Smooth muscle cell (in vitro differentiated cells): Measurements from ENCODE around the gene RBPJ. TPM values are rescaled to one million over a fixed set of nuclear protein-coding genes. Genes with fewer than 3 reads are reported as not detected.

Experiments used
- DNase-seq: peaks from one replicate; lab custom pipeline; 2025; ENCODE audit not compliant: unreplicated experiment; lab: John Stamatoyannopoulos, UW
- H2AFZ ChIP-seq: fragments of 200-600 bp; sonication (generic); 2 replicates; pipeline ENCODE4 v1.6.0; 2016; ENCODE audit warnings: antibody characterized with exemption, low read depth, mild to moderate bottlenecking
- H3F3A ChIP-seq: fragments of 200-600 bp; sonication (generic); 2 replicates; pipeline ENCODE4 v1.6.0; 2017; ENCODE audit warnings: antibody characterized with exemption, low read depth
- H3K27ac ChIP-seq: fragments of 200-600 bp; sonication (generic); 2 replicates; pipeline ENCODE4 v1.5.1; 2016; ENCODE audit warnings: low read depth, mild to moderate bottlenecking
- H3K27me3 ChIP-seq: fragments of 200-600 bp; sonication (generic); 2 replicates; pipeline ENCODE4 v1.6.1; 2016; ENCODE audit warnings: low read depth, mild to moderate bottlenecking
- H3K36me3 ChIP-seq: fragments of 200-600 bp; sonication (generic); 2 replicates; pipeline ENCODE4 v1.5.1; 2016; ENCODE audit warnings: low read depth
- H3K4me1 ChIP-seq: fragments of 200-600 bp; sonication (generic); 2 replicates; pipeline ENCODE4 v1.5.1; 2016; ENCODE audit warnings: low read depth
- H3K4me2 ChIP-seq: fragments of 200-600 bp; sonication (generic); 2 replicates; pipeline ENCODE4 v1.6.0; 2016; ENCODE audit warnings: mild to moderate bottlenecking
- H3K4me3 ChIP-seq: fragments of 200-600 bp; sonication (generic); 2 replicates; pipeline ENCODE4 v1.5.1; 2016; ENCODE audit warnings: mild to moderate bottlenecking
- H3K79me2 ChIP-seq: fragments of 200-600 bp; sonication (generic); 2 replicates; pipeline ENCODE4 v1.6.0; 2016; ENCODE audit warnings: low read depth, mild to moderate bottlenecking
- H3K9ac ChIP-seq: fragments of 200-600 bp; sonication (generic); 2 replicates; pipeline ENCODE4 v1.6.0; 2016; ENCODE audit warnings: low read depth
- H3K9me3 ChIP-seq: fragments of 200-600 bp; sonication (generic); replicated peaks from 2 replicates; pipeline ENCODE4 v1.5.1; 2016; ENCODE audit warnings: low read depth
- H4K20me1 ChIP-seq: fragments of 200-600 bp; sonication (generic); 2 replicates; pipeline ENCODE4 v1.6.0; 2016; ENCODE audit warnings: low read depth
- CTCF ChIP-seq: fragments of 200-600 bp; sonication (generic); IDR thresholded peaks from 2 replicates; pipeline ENCODE4 v1.5.1; 2017; ENCODE audit warnings: borderline replicate concordance, mild to moderate bottlenecking, antibody characterized with exemption; ENCODE audit not compliant: insufficient read depth, poor library complexity, severe bottlenecking
- WGBS: methylation state at CpG from one replicate; pipeline ENCODE4 v1.1.7; 2016; ENCODE audit warnings: low lambda C conversion rate; 5-methylcytosine and 5-hydroxymethylcytosine counted together
- polyA plus RNA-seq: library from polyadenylated mRNA; unstranded; fragments of >200 nt; fragmentation: Nextera tagmentation; extraction: Ambion mirVana; gene quantifications from 2 replicates; pipeline ENCODE4 v1.2.1, GENCODE V29; 2016
- total RNA-seq: library from RNA; depleted of rRNA; stranded (reverse); fragments of >200 nt; gene quantifications from 2 replicates; pipeline ENCODE4 v1.2.3, GENCODE V29; 2014

RBPJ gene
- total and polyA plus RNA-seq, 2 experiments from 2014 or later: 96.9 to 137 TPM

- no peak overlapping the region for H3K27ac ChIP-seq
- no peak overlapping the region for H2AFZ ChIP-seq
- no peaks in the 10 kb centered on the region for H3K9me3 ChIP-seq
- H3K4me3 ChIP-seq: no peak overlapping the region
- H3K4me2 ChIP-seq: no peak overlapping the region
- no peaks in the 10 kb centered on the region for H3K27me3 ChIP-seq
- H3F3A ChIP-seq: no peaks in the 10 kb centered on the region
- 98% methylated on average over 4 of the region's 4 CpGs for WGBS
- H3K4me1 ChIP-seq: peaks cover 4% of the 10 kb centered on the region
- no peaks in the 10 kb centered on the region for H3K79me2 ChIP-seq
- no peak for DNase-seq
- H4K20me1 ChIP-seq: peaks cover 17% of the 10 kb centered on the region
- H3K9ac ChIP-seq: no peak overlapping the region
- TF ChIP-seq CTCF: no peak
- peaks cover 20% of the 10 kb centered on the region for H3K36me3 ChIP-seq
These were observed 106.1 kb downstream of the RBPJ start for GRCh38 chr4:26426892-26427291.

- H2AFZ ChIP-seq: no peak overlapping the region
- no peaks in the 10 kb centered on the region for H3K79me2 ChIP-seq
- no peak overlapping the region for H3K9ac ChIP-seq
- H3K27me3 ChIP-seq: no peaks in the 10 kb centered on the region
- peaks cover 9% of the 10 kb centered on the region for H4K20me1 ChIP-seq
- no peaks in the 10 kb centered on the region for H3K4me1 ChIP-seq
- H3K9me3 ChIP-seq: no peaks in the 10 kb centered on the region
- H3F3A ChIP-seq: no peaks in the 10 kb centered on the region
- no peak overlapping the region for H3K4me3 ChIP-seq
- no peak for DNase-seq
- no peak for TF ChIP-seq CTCF
- no peak overlapping the region for H3K27ac ChIP-seq
- peaks cover 16% of the 10 kb centered on the region for H3K36me3 ChIP-seq
- H3K4me2 ChIP-seq: no peak overlapping the region
- 97% methylated on average over 4 of the region's 4 CpGs for WGBS
These were observed 109.1 kb downstream of the RBPJ start for GRCh38 chr4:26429910-26430309.

GRCh38 chr4:26431461-26432180 lies 110.8 kb downstream of the RBPJ start:
- TF ChIP-seq CTCF: no peak
- no peaks in the 10 kb centered on the region for H3F3A ChIP-seq
- H3K4me2 ChIP-seq: no peak overlapping the region
- H4K20me1 ChIP-seq: peaks cover 9% of the 10 kb centered on the region
- H3K79me2 ChIP-seq: no peaks in the 10 kb centered on the region
- H2AFZ ChIP-seq: no peak overlapping the region
- DNase-seq: no peak
- no peaks in the 10 kb centered on the region for H3K9me3 ChIP-seq
- peaks cover 7% of the 10 kb centered on the region for H3K36me3 ChIP-seq
- no peaks in the 10 kb centered on the region for H3K27me3 ChIP-seq
- no peak overlapping the region for H3K4me3 ChIP-seq
- H3K4me1 ChIP-seq: no peaks in the 10 kb centered on the region
- no peak overlapping the region for H3K27ac ChIP-seq
- no peak overlapping the region for H3K9ac ChIP-seq
- 90% methylated on average over 2 of the region's 2 CpGs for WGBS

GRCh38 chr4:26432419-26432818 lies 111.6 kb downstream of the RBPJ start:
- Histone ChIP-seq H3K4me2 (no peak overlapping the region), H4K20me1 (peaks cover 8% of the 10 kb centered on the region), H3K36me3 (peaks cover 7% of the 10 kb centered on the region), H2AFZ (no peak overlapping the region), H3K4me1 (no peaks in the 10 kb centered on the region), H3K4me3 (no peak overlapping the region), H3K9ac (no peak overlapping the region), H3K27me3 (no peaks in the 10 kb centered on the region), H3F3A (no peaks in the 10 kb centered on the region), H3K27ac (no peak overlapping the region), H3K79me2 (no peaks in the 10 kb centered on the region), H3K9me3 (no peaks in the 10 kb centered on the region)
- WGBS: 71% methylated on average over 5 of the region's 5 CpGs
- no peak for TF ChIP-seq CTCF
- no peak for DNase-seq
